ENCODE measurements around the gene GUCA1A.

GRCh38 chr6:42136508-42137193, 36.5 kb upstream of the GUCA1A start:
- TF ChIP-seq POLR2AphosphoS5 (IDR thresholded peaks at IDR 0.05; ENCODE audit: borderline replicate concordance, low read depth, low read length) (no peak), EZH2 (IDR thresholded peaks at IDR 0.05) (no peak)

Data from SK-N-MC (cell line).